Skeletal muscle tissue (tissue), 4 donors: ENCODE data around the gene LHFPL6. TPM values are rescaled to one million over a fixed set of nuclear protein-coding genes. Genes with fewer than 3 reads are reported as not detected.

ENCODE experiments used
- H3K27ac ChIP-seq: one replicate; pipeline ENCODE4 v1.7.0; 2013; ENCODE audit warnings: mild to moderate bottlenecking, low read depth, low read length, inconsistent platforms
- H3K27me3 ChIP-seq, 3 donors: one replicate each; pipeline ENCODE4 v1.7.0; 2013; ENCODE audit warnings: low read length in 3 of 3; ENCODE audit not compliant: control insufficient read depth in 3 of 3, insufficient read depth in 3 of 3
- H3K36me3 ChIP-seq, 3 donors: one replicate each; pipeline ENCODE4 v1.7.0; 2013; ENCODE audit warnings: low read length in 3 of 3; ENCODE audit not compliant: control insufficient read depth in 3 of 3, insufficient read depth in 3 of 3
- H3K4me1 ChIP-seq, 3 donors: one replicate each; pipeline ENCODE4 v1.7.0; 2013; ENCODE audit warnings: low read length in 3 of 3, mild to moderate bottlenecking in 3 of 3; ENCODE audit not compliant: control insufficient read depth in 3 of 3, insufficient read depth in 3 of 3
- H3K4me3 ChIP-seq, 3 donors: one replicate each; pipeline ENCODE4 v1.7.0; 2013; ENCODE audit warnings: low read length in 3 of 3
- H3K9ac ChIP-seq, 3 donors: one replicate each; pipeline ENCODE4 v1.7.0; 2013; ENCODE audit warnings: low read length in 3 of 3, mild to moderate bottlenecking in 3 of 3, moderate library complexity in 2 of 3, low read depth in 1 of 3
- H3K9me3 ChIP-seq, 3 donors: one replicate each; pipeline ENCODE4 v1.7.0; 2013; ENCODE audit warnings: low read length in 3 of 3; ENCODE audit not compliant: control insufficient read depth in 3 of 3
- total RNA-seq: library from RNA; depleted of rRNA; stranded (reverse); fragments of >200 nt; gene quantifications from one replicate; pipeline ENCODE4 v1.2.3, GENCODE V29; 2014
- donor health status: Osteomylitis.

Gene LHFPL6
- total RNA-seq, 1 donor from 2014 or later, result 32.4 TPM

- Histone ChIP-seq H3K27me3 (no peaks in the 10 kb centered on the region), H3K9me3 (no peaks in the 10 kb centered on the region), H3K4me1 (peaks cover 0 to 8% (median 0%) of the 10 kb centered on the region in 3 donors), H3K36me3 (no peaks in the 10 kb centered on the region), H3K27ac (no peak overlapping the region), H3K9ac (no peak overlapping the region), H3K4me3 (no peak overlapping the region)
Observed at GRCh38 chr13:39313721-39314120, 289.3 kb downstream of the LHFPL6 start.

- no peak overlapping the region for H3K4me3 ChIP-seq
- H3K27ac ChIP-seq, result no peak overlapping the region
- no peaks in the 10 kb centered on the region for H3K36me3 ChIP-seq
- no peaks in the 10 kb centered on the region for H3K9me3 ChIP-seq
- H3K4me1 ChIP-seq, result peaks cover 0 to 8% (median 0%) of the 10 kb centered on the region in 3 donors
- no peaks in the 10 kb centered on the region for H3K27me3 ChIP-seq
- no peak overlapping the region for H3K9ac ChIP-seq
Observed at GRCh38 chr13:39312596-39312995, 290.4 kb downstream of the LHFPL6 start.

- Histone ChIP-seq H3K9ac (no peak overlapping the region), H3K4me1 (peaks cover 0 to under 1% (median 0%) of the 10 kb centered on the region in 3 donors), H3K9me3 (no peaks in the 10 kb centered on the region), H3K4me3 (no peak overlapping the region), H3K27me3 (no peaks in the 10 kb centered on the region), H3K36me3 (no peaks in the 10 kb centered on the region), H3K27ac (no peak overlapping the region)
Observed at GRCh38 chr13:39311619-39312018, 291.4 kb downstream of the LHFPL6 start.

- Histone ChIP-seq H3K9ac (no peak overlapping the region), H3K27me3 (no peaks in the 10 kb centered on the region), H3K4me1 (no peaks in the 10 kb centered on the region), H3K4me3 (no peak overlapping the region), H3K9me3 (no peaks in the 10 kb centered on the region), H3K27ac (no peak overlapping the region), H3K36me3 (no peaks in the 10 kb centered on the region)
Observed at GRCh38 chr13:39310961-39311360, 292.0 kb downstream of the LHFPL6 start.

GRCh38 chr13:39306639-39307589 lies 296.1 kb downstream of the LHFPL6 start:
- H3K27me3 ChIP-seq, result no peaks in the 10 kb centered on the region
- H3K4me1 ChIP-seq, result no peaks in the 10 kb centered on the region
- no peaks in the 10 kb centered on the region for H3K9me3 ChIP-seq
- H3K36me3 ChIP-seq, result no peaks in the 10 kb centered on the region
- no peak overlapping the region for H3K27ac ChIP-seq
- H3K4me3 ChIP-seq, result no peak overlapping the region
- no peak overlapping the region for H3K9ac ChIP-seq

- Histone ChIP-seq H3K27me3 (no peaks in the 10 kb centered on the region), H3K4me3 (no peak overlapping the region), H3K9me3 (no peaks in the 10 kb centered on the region), H3K4me1 (no peaks in the 10 kb centered on the region), H3K27ac (no peak overlapping the region), H3K36me3 (no peaks in the 10 kb centered on the region), H3K9ac (no peak overlapping the region)
Observed at GRCh38 chr13:39302820-39303219, 300.2 kb downstream of the LHFPL6 start.

GRCh38 chr13:39298951-39299350 lies 304.0 kb downstream of the LHFPL6 start:
- Histone ChIP-seq H3K9ac (no peak overlapping the region), H3K27ac (no peak overlapping the region), H3K9me3 (no peaks in the 10 kb centered on the region), H3K27me3 (no peaks in the 10 kb centered on the region), H3K36me3 (no peaks in the 10 kb centered on the region), H3K4me3 (no peak overlapping the region), H3K4me1 (no peaks in the 10 kb centered on the region)

- no peaks in the 10 kb centered on the region for H3K36me3 ChIP-seq
- H3K9ac ChIP-seq, result no peak overlapping the region
- H3K4me3 ChIP-seq, result no peak overlapping the region
- no peak overlapping the region for H3K27ac ChIP-seq
- H3K9me3 ChIP-seq, result no peaks in the 10 kb centered on the region
- H3K4me1 ChIP-seq, result no peaks in the 10 kb centered on the region
- no peaks in the 10 kb centered on the region for H3K27me3 ChIP-seq
Observed at GRCh38 chr13:39297664-39298171, 305.3 kb downstream of the LHFPL6 start.

GRCh38 chr13:39297023-39297422 lies 306.0 kb downstream of the LHFPL6 start:
- Histone ChIP-seq H3K9me3 (no peaks in the 10 kb centered on the region), H3K9ac (no peak overlapping the region), H3K4me1 (no peaks in the 10 kb centered on the region), H3K4me3 (no peak overlapping the region), H3K36me3 (no peaks in the 10 kb centered on the region), H3K27me3 (no peaks in the 10 kb centered on the region), H3K27ac (no peak overlapping the region)

- H3K36me3 ChIP-seq, result no peaks in the 10 kb centered on the region
- no peaks in the 10 kb centered on the region for H3K27me3 ChIP-seq
- H3K27ac ChIP-seq, result no peak overlapping the region
- H3K9ac ChIP-seq, result no peak overlapping the region
- no peaks in the 10 kb centered on the region for H3K9me3 ChIP-seq
- H3K4me1 ChIP-seq, result no peaks in the 10 kb centered on the region
- no peak overlapping the region for H3K4me3 ChIP-seq
Observed at GRCh38 chr13:39296193-39296592, 306.8 kb downstream of the LHFPL6 start.
